Loucy (cell line): ENCODE measurements around the gene TUBD1.
"Not testable (repeated sequence)": the region's sequence is repeated elsewhere in the genome, so short reads cannot be mapped to it uniquely, and the experiment has no call there.

Experiments used
- H2AFZ ChIP-seq: fragments of 200-600 bp; sonication (generic); 2 replicates; pipeline ENCODE4 v1.6.0; 2016; ENCODE audit warnings: antibody characterized with exemption, mild to moderate bottlenecking, low read length, moderate library complexity
- H3F3A ChIP-seq: fragments of 200-600 bp; 2 replicates; pipeline ENCODE4 v1.6.0; 2016; ENCODE audit warnings: antibody characterized with exemption, low read depth, mild to moderate bottlenecking
- H3K27me3 ChIP-seq: fragments of 200-600 bp; sonication (generic); 2 replicates; pipeline ENCODE4 v1.6.1; 2014; ENCODE audit warnings: low read length, mild to moderate bottlenecking; ENCODE audit not compliant: insufficient read depth, poor library complexity, severe bottlenecking
- H3K36me3 ChIP-seq: fragments of 200-600 bp; sonication (generic); 2 replicates; pipeline ENCODE4 v1.6.1; 2016; ENCODE audit warnings: low read length; ENCODE audit not compliant: insufficient read depth
- H3K4me1 ChIP-seq: fragments of 200-600 bp; sonication (generic); 2 replicates; pipeline ENCODE4 v1.5.1; 2014; ENCODE audit warnings: low read length, mild to moderate bottlenecking; ENCODE audit not compliant: insufficient read depth, poor library complexity, severe bottlenecking
- H3K4me2 ChIP-seq: fragments of 200-600 bp; sonication (generic); 2 replicates; pipeline ENCODE4 v1.6.0; 2014; ENCODE audit warnings: antibody characterized with exemption, low read length, low read depth, mild to moderate bottlenecking; ENCODE audit not compliant: poor library complexity, severe bottlenecking
- H3K4me3 ChIP-seq: fragments of 200-600 bp; sonication (generic); 2 replicates; pipeline ENCODE4 v1.5.1; 2014; ENCODE audit warnings: low read length, mild to moderate bottlenecking, mixed read lengths; ENCODE audit not compliant: poor library complexity, severe bottlenecking
- H3K79me2 ChIP-seq: fragments of 200-600 bp; sonication (generic); 2 replicates; pipeline ENCODE4 v1.6.1; 2014; ENCODE audit warnings: low read length; ENCODE audit not compliant: insufficient read depth
- H3K9ac ChIP-seq: fragments of 200-600 bp; sonication (generic); 2 replicates; pipeline ENCODE4 v1.6.0; 2014; ENCODE audit warnings: mild to moderate bottlenecking, low read depth, low read length, moderate library complexity; ENCODE audit not compliant: poor library complexity, severe bottlenecking
- H3K9me2 ChIP-seq: fragments of 200-600 bp; sonication (generic); replicated peaks from 2 replicates; pipeline ENCODE4 v1.6.1; 2016; ENCODE audit warnings: low read depth, low read length, mixed read lengths
- H3K9me3 ChIP-seq: fragments of 200-600 bp; sonication (generic); 2 replicates; pipeline ENCODE4 v1.6.1; 2014; ENCODE audit warnings: mild to moderate bottlenecking, antibody characterized with exemption, low read length, low read depth; ENCODE audit not compliant: insufficient read depth
- H4K20me1 ChIP-seq: fragments of 200-600 bp; sonication (generic); 2 replicates; pipeline ENCODE4 v1.6.0; 2014; ENCODE audit warnings: antibody characterized with exemption, low read length, mild to moderate bottlenecking; ENCODE audit not compliant: insufficient read depth, poor library complexity, severe bottlenecking
- EZH2phosphoT487 ChIP-seq: fragments of 200-600 bp; IDR thresholded peaks from 2 replicates; pipeline ENCODE4 v1.6.1; 2018; ENCODE audit warnings: antibody characterized with exemption, mild to moderate bottlenecking, moderate library complexity, borderline replicate concordance
- TF ChIP-seq, protein P1 (sequence below): fragments of 200-600 bp; sonication (generic); conservative IDR thresholded peaks from 2 replicates; pipeline ENCODE4 v1.5.1; 2014; ENCODE audit warnings: mild to moderate bottlenecking, antibody characterized with exemption, low read length

Gene TUBD1

DNA sequence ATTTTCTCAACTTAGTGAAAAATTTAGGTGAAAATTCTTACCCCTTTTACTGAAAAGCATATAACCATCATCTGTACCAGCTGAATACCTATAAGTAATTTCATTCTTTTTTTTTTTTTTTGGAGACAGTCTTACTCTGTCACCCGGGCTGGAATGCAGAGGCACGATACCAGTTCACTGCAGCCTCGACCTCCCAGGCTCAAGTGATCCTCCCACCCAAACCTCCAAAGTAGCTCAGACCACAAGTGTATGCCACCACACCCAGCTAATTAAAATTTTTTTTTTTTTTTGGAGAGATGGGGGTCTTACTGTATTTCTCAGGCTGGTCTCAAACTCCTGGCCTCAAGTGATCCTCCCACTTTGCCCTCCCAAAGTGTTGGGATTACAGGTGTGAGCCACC lies 33.8 kb downstream of the TUBD1 start:
- TF ChIP-seq, protein P1, sequence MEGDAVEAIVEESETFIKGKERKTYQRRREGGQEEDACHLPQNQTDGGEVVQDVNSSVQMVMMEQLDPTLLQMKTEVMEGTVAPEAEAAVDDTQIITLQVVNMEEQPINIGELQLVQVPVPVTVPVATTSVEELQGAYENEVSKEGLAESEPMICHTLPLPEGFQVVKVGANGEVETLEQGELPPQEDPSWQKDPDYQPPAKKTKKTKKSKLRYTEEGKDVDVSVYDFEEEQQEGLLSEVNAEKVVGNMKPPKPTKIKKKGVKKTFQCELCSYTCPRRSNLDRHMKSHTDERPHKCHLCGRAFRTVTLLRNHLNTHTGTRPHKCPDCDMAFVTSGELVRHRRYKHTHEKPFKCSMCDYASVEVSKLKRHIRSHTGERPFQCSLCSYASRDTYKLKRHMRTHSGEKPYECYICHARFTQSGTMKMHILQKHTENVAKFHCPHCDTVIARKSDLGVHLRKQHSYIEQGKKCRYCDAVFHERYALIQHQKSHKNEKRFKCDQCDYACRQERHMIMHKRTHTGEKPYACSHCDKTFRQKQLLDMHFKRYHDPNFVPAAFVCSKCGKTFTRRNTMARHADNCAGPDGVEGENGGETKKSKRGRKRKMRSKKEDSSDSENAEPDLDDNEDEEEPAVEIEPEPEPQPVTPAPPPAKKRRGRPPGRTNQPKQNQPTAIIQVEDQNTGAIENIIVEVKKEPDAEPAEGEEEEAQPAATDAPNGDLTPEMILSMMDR: no peak
- TF ChIP-seq EZH2phosphoT487: no peak
- H3K36me3 ChIP-seq: no peaks in the 10 kb centered on the region

DNA sequence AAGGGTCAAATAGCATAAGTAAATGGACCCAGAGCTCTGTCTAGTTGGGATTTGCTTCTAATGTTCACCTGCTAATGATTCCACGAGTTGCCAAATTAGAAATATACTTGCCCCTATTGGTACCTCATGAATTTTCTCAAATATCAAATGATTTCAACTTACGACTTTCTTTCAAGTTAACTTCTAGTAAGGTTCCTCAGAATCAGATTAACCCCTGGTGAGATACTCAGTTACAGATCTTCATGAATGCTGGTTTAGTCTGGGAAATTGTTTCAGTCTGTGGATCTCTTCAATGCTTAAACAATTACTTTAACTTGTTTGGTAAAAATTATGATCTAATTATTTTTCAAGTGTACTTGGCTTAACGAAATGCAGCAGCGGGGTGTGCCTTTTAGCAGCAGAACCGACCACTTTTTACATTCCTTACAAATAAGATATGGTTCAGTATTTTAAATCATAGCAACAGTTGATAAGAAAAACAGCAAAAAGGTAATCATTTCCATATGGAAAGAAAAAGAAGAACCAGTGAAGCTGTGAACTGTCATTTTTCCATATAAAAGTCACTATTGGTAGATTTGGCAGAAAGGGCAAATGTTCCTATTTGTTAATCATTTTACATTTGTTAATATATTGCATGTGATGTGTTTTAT lies 34.5 kb downstream of the TUBD1 start:
- Histone ChIP-seq H3K27me3 (no peaks in the 10 kb centered on the region), H3F3A (no peaks in the 10 kb centered on the region), H2AFZ (no peak overlapping the region), H3K9me2 (no peaks in the 10 kb centered on the region), H3K4me1 (peaks cover 1% of the 10 kb centered on the region), H3K79me2 (no peaks in the 10 kb centered on the region), H3K36me3 (no peaks in the 10 kb centered on the region), H3K4me2 (no peak overlapping the region), H3K9ac (no peak overlapping the region), H4K20me1 (no peaks in the 10 kb centered on the region), H3K4me3 (no peak overlapping the region), H3K9me3 (no peaks in the 10 kb centered on the region)
- no peak for TF ChIP-seq EZH2phosphoT487
- TF ChIP-seq, protein P1: no peak

More for the DNA sequence above, 33.8 kb downstream of the TUBD1 start:
- no peak overlapping the region for H3K4me3 ChIP-seq
- H3K9me2 ChIP-seq: no peaks in the 10 kb centered on the region
- H3K27me3 ChIP-seq: no peaks in the 10 kb centered on the region
- H3K4me2 ChIP-seq: no peak overlapping the region
- no peaks in the 10 kb centered on the region for H3K79me2 ChIP-seq
- no peaks in the 10 kb centered on the region for H3F3A ChIP-seq
- H3K4me1 ChIP-seq: no peaks in the 10 kb centered on the region
- no peak overlapping the region for H3K9ac ChIP-seq
- no peaks in the 10 kb centered on the region for H3K9me3 ChIP-seq
- no peaks in the 10 kb centered on the region for H4K20me1 ChIP-seq
- no peak overlapping the region for H2AFZ ChIP-seq

DNA sequence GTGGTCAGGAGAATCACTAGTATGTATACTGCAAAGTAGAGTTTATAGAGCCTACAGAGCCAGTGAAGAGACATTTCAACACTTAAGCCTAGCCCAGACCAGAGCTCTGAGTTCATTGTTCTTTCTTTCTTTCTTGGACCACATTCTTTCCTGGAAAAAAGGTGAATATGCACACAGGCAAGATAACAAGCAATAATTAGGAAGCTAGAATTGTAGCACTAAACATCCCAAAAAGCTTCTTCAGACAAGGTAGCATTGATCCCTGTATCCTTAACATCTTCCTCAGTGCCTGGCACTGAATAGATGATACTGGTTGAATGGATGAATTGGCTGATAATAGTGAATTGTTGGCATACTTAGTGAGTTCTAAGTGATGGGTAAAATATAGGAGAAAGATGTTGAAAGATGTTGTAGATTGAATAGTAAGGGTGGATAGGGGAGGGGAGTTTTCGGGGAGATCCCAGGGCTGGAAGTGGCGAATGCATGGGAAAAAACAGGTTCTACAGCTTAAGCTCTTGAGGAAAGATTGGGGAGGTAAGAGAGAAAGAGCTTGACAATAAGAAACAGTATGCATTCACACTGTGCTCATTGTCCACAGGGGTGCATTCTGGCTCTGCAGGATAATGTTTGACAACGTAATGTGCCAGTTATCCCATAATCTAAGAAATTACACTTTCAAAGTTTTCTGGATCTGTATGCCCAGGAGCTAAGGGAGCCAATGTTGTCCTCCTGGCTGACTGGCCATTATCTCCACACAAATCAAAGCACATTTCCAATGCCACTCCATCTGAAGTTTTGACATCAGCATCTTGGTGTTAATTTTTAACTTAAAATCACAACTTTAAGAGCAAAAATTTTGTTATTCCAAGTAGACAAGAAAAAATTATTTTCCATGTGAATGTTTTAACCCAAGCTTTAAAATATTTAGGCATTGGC lies 35.6 kb downstream of the TUBD1 start:
- H3K4me3 ChIP-seq: no peak overlapping the region
- no peak overlapping the region for H3K9ac ChIP-seq
- H3K4me2 ChIP-seq: no peak overlapping the region
- H3K9me2 ChIP-seq: no peaks in the 10 kb centered on the region
- H3K36me3 ChIP-seq: no peaks in the 10 kb centered on the region
- peaks cover 5% of the 10 kb centered on the region for H3K4me1 ChIP-seq
- H4K20me1 ChIP-seq: no peaks in the 10 kb centered on the region
- no peaks in the 10 kb centered on the region for H3K27me3 ChIP-seq
- no peaks in the 10 kb centered on the region for H3K79me2 ChIP-seq
- no peaks in the 10 kb centered on the region for H3K9me3 ChIP-seq
- TF ChIP-seq, protein P1: no peak
- TF ChIP-seq EZH2phosphoT487: no peak
- H3F3A ChIP-seq: no peaks in the 10 kb centered on the region
- H2AFZ ChIP-seq: no peak overlapping the region

DNA sequence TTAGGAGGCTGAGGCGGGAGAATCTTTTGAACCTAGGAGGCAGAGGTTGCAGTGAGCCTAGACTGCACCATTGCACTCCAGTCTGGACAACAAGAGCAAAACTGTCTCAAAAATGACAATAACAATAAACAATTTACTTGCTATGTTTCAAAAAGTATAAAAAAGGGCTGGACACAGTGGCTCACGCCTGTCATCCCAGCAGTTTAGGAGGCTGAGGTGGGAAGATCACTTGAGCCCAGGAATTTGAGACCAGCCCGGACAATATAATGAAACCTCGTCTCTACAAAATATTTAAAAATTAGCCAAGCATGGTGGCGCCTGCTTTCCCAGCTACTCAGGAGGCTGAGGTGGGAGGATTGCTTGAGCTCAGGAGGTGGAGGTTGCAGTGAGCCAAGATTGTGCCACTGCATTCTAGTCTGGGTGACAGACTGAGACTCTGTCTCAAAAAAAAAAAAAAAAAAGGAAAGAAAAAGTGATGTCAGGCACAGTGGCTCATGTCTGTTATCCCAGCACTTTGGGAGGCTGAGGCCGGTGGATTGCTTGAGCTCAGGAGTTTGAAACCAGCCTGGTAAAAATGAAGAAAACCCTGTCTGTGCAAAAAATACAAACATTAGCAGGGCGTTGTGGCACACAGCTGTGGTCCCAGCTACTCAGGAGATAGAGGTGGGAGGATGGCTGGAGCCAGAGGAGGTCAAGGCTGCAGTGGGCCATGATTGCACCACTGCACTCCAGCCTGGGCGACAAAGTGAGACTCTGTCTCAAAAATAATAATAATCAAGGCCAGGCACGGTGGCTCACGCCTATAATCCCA lies 38.6 kb downstream of the TUBD1 start:
- H2AFZ ChIP-seq, H3K4me3 ChIP-seq, H4K20me1 ChIP-seq, H3K9me2 ChIP-seq, H3F3A ChIP-seq, H3K4me2 ChIP-seq, H3K4me1 ChIP-seq, H3K9me3 ChIP-seq, H3K79me2 ChIP-seq, H3K9ac ChIP-seq, H3K36me3 ChIP-seq, H3K27me3 ChIP-seq: not testable (repeated sequence)
